GM19043 (cell line): Measurements from ENCODE around the gene UQCR11.
"Not testable (repeated sequence)": the region's sequence is repeated elsewhere in the genome, so short reads cannot be mapped to it uniquely, and the experiment has no call there.

Source experiments
- ATAC-seq: cut with Tn5 transposase; IDR thresholded peaks from one replicate; pipeline ENCODE4 v1.9.1; 2021; ENCODE audit warnings: low read depth; ENCODE audit not compliant: unreplicated experiment

The UQCR11 gene

GRCh38 chr19:1605236-1606137 lies at the start of gene UQCR11:
Gene UQCR11 (minus strand): TSS chr19:1605462. CDS start chr19:1605409, 53 bp downstream.
- ATAC-seq: peak; percentile 62

- ATAC-seq: no peak
Measured at GRCh38 chr19:1654178-1654792, 49.0 kb upstream of the UQCR11 start.

DNA sequence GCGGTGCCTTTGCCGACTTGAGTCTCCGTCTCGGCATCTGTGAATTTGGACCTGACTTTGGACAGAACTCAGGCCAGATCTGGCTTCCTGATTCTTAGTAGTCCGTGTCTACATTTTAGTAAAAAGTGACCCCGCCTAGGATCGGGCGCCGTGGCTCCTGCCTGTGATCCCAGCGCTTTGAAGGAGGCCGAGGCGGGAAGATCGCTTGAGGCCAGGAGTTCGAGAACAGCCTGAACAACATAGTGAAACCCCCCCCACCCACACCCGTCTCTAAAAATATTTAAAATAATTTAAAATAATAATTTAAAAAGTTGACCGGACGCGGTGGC lies 48.0 kb upstream of the UQCR11 start:
- no peak for ATAC-seq

DNA sequence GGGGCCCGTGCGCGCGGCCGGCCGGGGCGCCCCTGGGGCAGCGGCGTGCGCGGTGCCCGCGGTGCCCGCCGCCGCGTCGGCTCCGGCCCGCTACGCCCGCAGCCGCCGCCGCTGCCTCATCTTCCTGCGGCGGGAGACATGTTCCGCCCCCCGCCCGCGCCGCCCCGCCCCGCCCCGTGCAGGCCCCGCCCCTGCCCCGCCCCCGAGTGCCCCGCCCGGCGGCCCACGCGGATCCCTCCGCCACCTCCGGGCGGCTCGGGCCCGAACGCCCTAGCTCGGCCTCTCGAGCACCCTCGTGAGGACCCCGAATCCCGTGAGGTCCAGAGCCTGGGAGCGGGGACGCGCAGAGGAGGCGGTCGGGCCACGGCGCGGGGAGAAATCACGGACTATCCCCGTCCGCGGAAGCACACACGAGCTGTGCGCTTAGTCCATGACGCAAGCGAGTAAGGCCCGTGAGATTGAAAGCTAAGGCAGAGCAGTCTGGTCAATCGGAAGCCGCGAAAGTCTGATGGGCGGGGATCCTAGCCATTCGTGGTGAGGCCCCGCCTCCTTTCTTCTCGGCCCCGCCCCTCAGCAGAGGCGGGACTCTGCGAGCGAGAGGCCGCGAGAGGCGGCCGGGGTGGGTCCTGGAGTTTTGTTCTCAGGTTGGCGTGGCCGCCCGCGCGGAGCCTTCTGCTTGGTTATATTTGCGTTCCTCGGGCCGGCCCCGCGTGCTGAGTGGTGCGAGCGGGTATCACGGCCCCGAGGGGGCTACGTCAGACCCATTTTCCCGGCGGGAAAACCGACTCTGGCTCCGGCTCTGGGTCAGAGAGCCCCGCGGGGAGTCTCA lies 47.4 kb upstream of the UQCR11 start, which contains the start of gene TCF3:
TSS of gene TCF3 (minus strand) at position 145 of the 829 bp plus-strand sequence. CDS start 2,367 bp downstream, outside the sequence.
- peak; percentile 49 for ATAC-seq

- no peak for ATAC-seq
Measured at GRCh38 chr19:1651568-1652291, 46.5 kb upstream of the UQCR11 start.

DNA sequence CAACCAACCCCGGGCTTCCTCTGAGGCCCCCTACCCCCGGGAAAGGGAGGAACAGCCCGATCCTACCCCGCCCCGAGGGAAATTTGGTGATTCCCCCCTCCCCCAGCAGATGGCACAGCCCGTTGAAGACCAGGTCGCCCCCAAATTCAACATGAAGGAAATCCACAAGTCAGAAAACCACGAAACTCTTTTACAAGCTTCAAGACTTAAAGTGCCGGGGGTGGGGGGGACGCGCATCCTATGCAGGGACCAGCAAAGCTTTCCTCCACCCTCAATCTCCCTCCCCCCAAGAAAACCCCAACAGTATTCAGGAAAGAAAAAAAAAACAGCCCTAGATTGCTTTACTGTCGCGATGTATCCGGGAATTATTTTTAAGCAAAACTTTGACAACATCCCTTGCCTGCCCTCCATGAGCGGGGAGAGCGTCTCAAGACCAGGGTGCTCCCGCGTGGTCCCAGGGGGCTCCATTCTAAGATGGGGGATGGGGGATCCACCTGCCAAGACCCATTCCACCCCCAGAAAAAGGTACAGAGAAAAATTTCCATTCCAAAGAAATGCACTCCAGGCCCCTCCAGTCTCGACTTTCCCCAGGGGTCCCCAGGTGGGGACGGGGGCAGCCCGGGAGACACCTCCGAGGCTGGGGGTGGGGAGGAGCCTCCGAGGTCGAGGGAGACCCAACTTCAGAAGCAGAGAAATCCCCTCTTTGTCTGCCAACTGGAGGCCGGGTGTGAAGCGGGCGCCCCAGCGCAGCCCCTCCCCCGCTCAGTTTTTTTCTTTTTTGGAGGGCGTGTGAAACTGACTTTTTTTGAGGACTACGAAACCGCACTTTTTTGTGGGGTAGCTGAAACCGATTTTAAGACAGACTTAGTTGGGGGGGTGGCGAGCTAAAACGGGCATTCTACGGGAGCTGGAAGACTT lies 45.6 kb upstream of the UQCR11 start:
- ATAC-seq: no peak

DNA sequence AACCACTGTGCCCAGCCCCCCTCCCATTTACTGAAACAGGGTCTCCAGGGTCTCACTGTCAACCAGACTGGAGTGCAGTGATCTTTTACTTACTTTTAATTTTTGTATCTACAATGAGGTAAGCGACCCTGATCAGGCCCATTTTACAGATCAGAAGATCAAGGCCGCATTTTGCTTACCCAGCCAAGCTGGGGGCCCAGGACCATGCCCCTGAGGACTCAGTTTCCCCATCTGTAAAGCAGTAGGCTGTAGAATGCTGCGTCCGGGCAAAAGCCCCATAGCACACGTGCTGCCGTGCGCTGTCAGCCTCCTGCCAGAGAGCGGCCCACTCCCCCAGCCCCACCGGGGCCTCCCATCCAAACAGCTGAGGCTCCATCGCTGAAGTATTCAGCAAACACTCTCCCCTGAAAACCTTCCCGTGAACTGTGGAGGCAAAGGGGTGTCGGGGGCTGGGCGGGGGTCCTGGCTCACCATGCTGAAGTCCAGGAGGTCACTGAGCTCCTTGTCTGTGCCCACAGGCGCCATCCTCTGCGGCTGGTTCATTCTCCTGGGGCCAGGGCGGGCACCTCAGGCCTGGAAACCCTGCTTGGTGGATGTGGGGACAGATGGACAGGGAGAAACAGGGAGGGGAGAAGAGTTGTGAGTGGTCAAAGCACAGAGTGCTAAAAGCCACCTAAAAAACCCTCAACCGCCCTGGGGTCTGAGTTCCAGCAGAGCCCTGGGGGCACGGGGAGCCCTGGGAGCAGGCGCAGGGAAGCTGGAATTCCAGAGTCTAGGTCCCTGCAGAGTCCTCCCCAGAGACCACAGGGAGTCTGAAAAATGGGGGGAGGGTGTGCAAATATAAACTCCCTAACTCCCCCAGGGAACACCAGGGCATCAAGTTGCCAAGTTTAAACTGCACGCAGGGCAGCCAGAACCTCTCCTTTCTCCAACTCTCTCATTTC lies 44.7 kb upstream of the UQCR11 start:
- ATAC-seq: no peak

DNA sequence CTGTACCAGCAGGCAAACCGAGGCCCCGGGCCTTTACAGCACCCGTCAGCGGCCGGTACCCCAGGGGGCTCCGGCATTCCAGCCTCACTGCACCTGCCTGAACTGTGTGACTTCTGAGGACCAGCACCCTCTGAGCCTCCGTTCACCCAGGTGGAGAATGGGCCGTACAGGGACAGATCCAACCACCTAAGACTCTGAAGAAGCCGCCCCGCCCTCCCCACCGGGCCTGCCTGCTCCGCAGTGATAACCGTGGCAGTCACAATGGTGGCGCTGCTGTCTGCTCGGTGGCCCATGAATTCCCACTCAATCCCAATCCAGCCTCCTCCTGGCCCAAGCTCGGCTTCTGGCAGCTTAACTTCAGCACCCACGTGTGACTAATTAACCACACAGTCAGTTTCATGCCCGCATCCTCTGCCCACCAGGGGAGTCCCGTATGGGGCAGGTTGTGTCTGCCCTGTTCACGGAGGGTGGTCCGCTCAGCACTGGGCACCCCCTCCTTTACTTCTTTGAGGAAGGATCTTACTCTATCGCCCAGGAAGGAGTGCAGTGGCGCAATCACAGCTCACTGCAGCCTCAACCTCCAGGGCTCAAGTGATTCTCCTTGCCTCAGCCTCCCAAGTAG lies 43.8 kb upstream of the UQCR11 start:
- ATAC-seq: no peak

GRCh38 chr19:1648459-1648849 lies 43.2 kb upstream of the UQCR11 start:
- ATAC-seq: no peak

DNA sequence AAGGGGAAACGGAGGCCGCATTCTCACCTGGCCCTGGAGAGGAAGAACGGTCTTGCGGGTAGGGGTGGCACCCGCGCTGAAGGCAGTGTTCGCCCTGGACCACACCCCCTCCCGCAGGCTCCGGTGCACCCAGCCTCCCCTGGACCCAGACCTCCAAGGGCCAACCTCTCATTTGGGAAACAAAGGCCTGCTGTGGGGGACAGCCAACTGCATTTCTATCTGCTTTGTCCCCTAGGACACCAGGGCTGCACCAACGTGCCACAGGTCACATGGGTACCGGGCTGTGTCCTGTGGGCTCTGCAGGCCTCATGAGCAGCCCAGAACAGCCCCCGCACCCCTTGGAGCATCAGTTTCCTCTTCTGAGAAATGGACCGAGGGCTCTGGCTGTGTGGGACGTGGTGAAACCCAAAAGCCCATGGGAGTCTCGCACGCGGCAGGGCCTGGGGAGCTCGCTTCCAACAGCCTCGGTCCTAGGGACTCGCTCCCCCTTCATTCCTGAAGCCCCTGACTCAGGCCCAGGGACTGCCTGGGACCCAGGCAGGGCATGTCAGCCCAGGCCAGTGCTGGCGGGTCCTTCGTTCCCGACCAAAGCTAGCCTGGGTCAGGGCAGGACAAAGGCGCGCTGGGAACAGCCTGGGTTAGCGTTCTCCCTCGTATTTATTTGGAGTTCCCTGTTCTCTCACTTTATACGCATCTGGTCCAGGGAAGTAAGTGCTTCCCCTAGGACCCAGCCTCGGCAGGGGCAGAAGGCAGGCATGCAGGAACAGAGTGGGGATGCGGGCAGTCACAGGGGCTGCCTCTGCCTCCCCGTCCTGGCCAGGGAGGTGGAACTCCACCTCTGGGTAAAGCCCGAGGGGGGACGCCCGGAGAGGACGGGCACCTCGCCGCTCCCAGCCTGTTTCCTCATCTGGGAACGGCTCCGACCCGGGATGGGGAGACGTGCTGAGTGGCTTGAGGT lies 42.5 kb upstream of the UQCR11 start:
- ATAC-seq: no peak

GRCh38 chr19:1646659-1647453 lies 41.6 kb upstream of the UQCR11 start:
- ATAC-seq: no peak

- ATAC-seq: no peak
Measured at GRCh38 chr19:1646149-1646548, 40.9 kb upstream of the UQCR11 start.

DNA sequence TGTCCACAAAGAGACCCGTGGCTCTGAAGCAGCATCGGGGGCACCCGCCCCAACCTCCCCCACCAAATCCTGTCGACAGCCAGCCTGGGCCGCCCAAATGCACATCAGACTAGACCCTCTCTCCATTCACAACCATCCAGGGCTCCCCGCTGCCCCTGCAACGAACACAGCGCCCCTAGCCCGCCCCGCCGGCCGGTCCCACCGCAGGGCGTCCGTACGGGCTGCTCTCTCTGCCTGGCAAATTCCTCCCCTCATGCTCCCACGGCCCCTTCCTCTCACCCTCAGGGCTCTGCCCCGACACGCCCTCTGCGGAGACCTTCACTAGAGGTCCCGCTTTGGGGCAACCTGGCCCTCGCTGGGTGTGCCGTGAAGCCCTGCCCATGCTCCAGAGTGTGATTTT lies 40.0 kb upstream of the UQCR11 start:
- ATAC-seq: no peak

- ATAC-seq: no peak
Measured at GRCh38 chr19:1644070-1644469, 38.8 kb upstream of the UQCR11 start.

DNA sequence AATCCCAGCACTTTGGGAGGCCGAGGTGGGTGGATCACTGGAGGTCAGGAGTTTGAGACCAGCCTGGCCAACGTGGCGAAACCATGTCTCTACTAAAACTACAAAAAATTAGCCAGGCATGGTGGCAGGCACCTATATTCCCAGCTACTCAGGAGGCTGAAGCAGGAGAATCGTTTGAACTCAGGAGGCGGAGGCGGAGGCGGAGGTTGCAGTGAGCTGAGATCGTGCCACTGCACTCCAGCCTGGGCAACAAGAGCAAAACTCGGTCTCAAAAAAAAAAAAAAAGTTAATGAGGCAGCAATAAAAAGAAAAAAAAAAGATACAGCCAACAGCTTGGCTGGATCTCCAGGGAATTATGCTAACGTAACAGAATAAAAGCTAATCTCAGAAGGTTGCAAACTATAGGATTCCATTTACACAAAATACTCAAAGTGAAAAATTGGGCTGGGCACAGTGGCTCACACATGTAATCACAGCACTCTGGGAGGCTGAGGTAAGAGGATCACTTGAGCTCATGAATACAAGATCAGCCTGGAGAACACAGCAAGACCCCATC lies 35.7 kb upstream of the UQCR11 start:
- ATAC-seq: not testable (repeated sequence)
